GM12878 (cell line): ENCODE results near the gene ANKRD11. TPM values are rescaled to one million over a fixed set of nuclear protein-coding genes. Genes with fewer than 3 reads are reported as not detected.

Experiments
- BCL11A ChIP-seq: IDR thresholded peaks from 2 replicates; pipeline ENCODE4 v1.6.1; 2011; ENCODE audit warnings: low read depth, low read length
- CBFB ChIP-seq: IDR thresholded peaks from 2 replicates; pipeline ENCODE4 v1.6.1; 2016; ENCODE audit warnings: antibody characterized with exemption, low read depth
- DPF2 ChIP-seq: fragments of 450-650 bp; IDR thresholded peaks from 2 replicates; pipeline ENCODE4 v1.6.1; 2017; ENCODE audit warnings: mild to moderate bottlenecking
- FOXM1 ChIP-seq: IDR thresholded peaks from 2 replicates; pipeline ENCODE4 v1.6.1; 2012; ENCODE audit warnings: low read depth, mild to moderate bottlenecking, inconsistent platforms, low read length, moderate library complexity
- GABPA ChIP-seq: IDR thresholded peaks from 2 replicates; pipeline ENCODE4 v1.6.1; 2014; ENCODE audit warnings: antibody characterized with exemption, low read depth, mild to moderate bottlenecking, inconsistent platforms
- HDAC6 ChIP-seq: fragments of 200-600 bp; sonication (generic); IDR thresholded peaks from one replicate; pipeline ENCODE4 v1.8.0; 2017; ENCODE audit warnings: antibody characterized with exemption; ENCODE audit not compliant: unreplicated experiment
- KLF5 ChIP-seq: fragments of 450-650 bp; IDR thresholded peaks from 2 replicates; pipeline ENCODE4 v1.6.1; 2014; ENCODE audit warnings: mild to moderate bottlenecking; ENCODE audit not compliant: partially characterized antibody
- MTA3 ChIP-seq: IDR thresholded peaks from 2 replicates; pipeline ENCODE4 v1.6.1; 2012; ENCODE audit warnings: low read length, inconsistent platforms, borderline replicate concordance
- NBN ChIP-seq: fragments of 450-650 bp; IDR thresholded peaks from 2 replicates; pipeline ENCODE4 v1.6.1; 2016
- POLR2A ChIP-seq: IDR thresholded peaks from 2 replicates; pipeline ENCODE4 v1.6.1; 2011; ENCODE audit warnings: low read depth, mild to moderate bottlenecking, low read length
- SREBF2 ChIP-seq: IDR thresholded peaks from 2 replicates; pipeline ENCODE4 v1.6.1; 2012; ENCODE audit warnings: mild to moderate bottlenecking, low read length
- SUZ12 ChIP-seq: fragments of 200-600 bp; sonication (generic); IDR thresholded peaks from one replicate; pipeline ENCODE4 v1.6.1; 2018; ENCODE audit warnings: antibody characterized with exemption, mild to moderate bottlenecking; ENCODE audit not compliant: unreplicated experiment
- TARDBP ChIP-seq: IDR thresholded peaks from 2 replicates; pipeline ENCODE4 v1.6.1; 2016; ENCODE audit warnings: borderline replicate concordance
- YY1 ChIP-seq: IDR thresholded peaks from 2 replicates; pipeline ENCODE4 v1.6.1; 2011; ENCODE audit warnings: low read depth, mild to moderate bottlenecking, low read length
- ZNF207 ChIP-seq: fragments of 450-650 bp; IDR thresholded peaks from 2 replicates; pipeline ENCODE4 v1.6.1; 2014; ENCODE audit warnings: antibody characterized with exemption, mild to moderate bottlenecking, borderline replicate concordance
- ZNF24 ChIP-seq: fragments of 450-650 bp; IDR thresholded peaks from 2 replicates; pipeline ENCODE4 v1.6.1; 2017; ENCODE audit warnings: antibody characterized with exemption, mild to moderate bottlenecking
- polyA plus RNA-seq, 11 experiments: library from polyadenylated mRNA; depleted of rRNA in 4 of 11; unstranded in 6 of 11; stranded (reverse) in 5 of 11; fragments of >200 nt; fragmentation: Nextera tagmentation in 4 of 11; fragmentation: Illumina TruSeq in 1 of 11; extraction: Ambion mirVana in 4 of 11; extraction: Trizol in 1 of 11; gene quantifications; 1 replicate in 1 of 11; 2 replicates in 10 of 11; pipeline versions ENCODE4 v1.2.1 to v1.2.3, GENCODE V29; 2011 to 2016; ENCODE audit warnings: inconsistent platforms in 2 of 11, missing spikeins in 2 of 11, low read depth in 1 of 11
- total RNA-seq, 4 experiments: library from RNA; depleted of rRNA in 3 of 4; stranded (reverse); fragments of >200 nt in 3 of 4; fragmentation: Illumina TruSeq in 1 of 4; extraction: Trizol in 1 of 4; gene quantifications; 2 replicates each; pipeline versions ENCODE4 v1.2.1 to v1.2.3, GENCODE V29; 2013 to 2021
- TF ChIP-seq, protein P1 (sequence below): fragments of 450-650 bp; conservative IDR thresholded peaks from 2 replicates; pipeline ENCODE4 v1.6.1; 2017; ENCODE audit warnings: mild to moderate bottlenecking, moderate library complexity
- TF ChIP-seq, protein P2 (sequence below): fragments of 450-650 bp; IDR thresholded peaks from 2 replicates; pipeline ENCODE4 v1.6.1; 2014; ENCODE audit warnings: mild to moderate bottlenecking
- TF ChIP-seq, protein P3 (sequence below): IDR thresholded peaks from 2 replicates; pipeline ENCODE4 v1.6.1; 2012; ENCODE audit warnings: low read depth, low read length, improper control_type of control experiment
- TF ChIP-seq, protein P4 (sequence below): IDR thresholded peaks from 2 replicates; pipeline ENCODE4 v1.6.1; 2011; ENCODE audit warnings: low read depth, low read length, improper control_type of control experiment, borderline replicate concordance
- TF ChIP-seq, protein P5 (sequence below): fragments of 450-650 bp; IDR thresholded peaks from 2 replicates; pipeline ENCODE4 v1.6.1; 2017; ENCODE audit warnings: antibody characterized with exemption, mild to moderate bottlenecking, moderate library complexity
- TF ChIP-seq, protein P6 (sequence below): fragments of 450-650 bp; IDR thresholded peaks from 2 replicates; pipeline ENCODE4 v1.6.1; 2016; ENCODE audit warnings: mild to moderate bottlenecking

The ANKRD11 gene
- total and polyA plus RNA-seq, 10 of the 15 experiments (the other 5 are each of a cell fraction or from before 2014, with no cell fraction given): 5.1 to 103 (median 27.4) TPM

DNA sequence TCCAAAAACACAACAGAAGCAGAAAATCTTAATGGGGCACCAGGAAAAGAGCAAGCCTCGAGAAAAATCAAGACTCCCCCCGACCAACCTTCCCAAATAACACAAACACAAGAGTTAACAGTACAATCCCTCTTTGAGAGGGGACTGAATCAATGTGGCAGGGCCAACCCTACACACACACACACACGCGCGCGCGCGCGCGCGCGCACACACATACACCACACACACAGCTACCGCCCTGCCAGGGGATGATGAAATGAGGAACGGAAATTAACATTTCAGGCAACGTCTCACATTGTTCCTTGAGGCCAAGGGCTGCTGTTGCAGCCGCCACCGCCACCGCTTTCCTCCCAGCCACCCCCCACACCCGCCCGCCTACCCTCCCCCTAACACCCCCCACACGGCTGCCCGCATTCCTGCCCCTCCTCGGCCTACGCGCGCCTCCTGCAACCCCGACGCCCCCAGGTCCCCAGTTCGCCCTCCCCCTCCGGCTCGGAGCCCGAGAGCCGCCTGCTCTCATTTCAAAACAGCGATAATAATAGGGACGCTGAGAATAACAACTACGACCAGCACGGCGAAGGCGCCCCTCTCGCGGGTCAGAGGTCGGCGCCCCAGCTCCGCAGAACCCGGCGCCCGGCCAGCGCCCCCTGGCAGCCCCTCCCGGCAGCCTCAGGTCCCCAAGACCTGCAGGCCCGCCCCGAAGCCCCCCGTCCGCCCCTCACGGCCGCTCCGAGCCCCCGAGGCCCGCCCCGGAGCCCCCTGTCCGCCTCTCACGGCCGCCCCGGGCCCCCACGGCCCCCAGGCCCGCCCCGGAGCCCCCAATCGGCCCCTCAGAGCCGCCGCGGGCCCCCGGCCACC, 1.1 kb downstream of the ANKRD11 start (continued):
- TF ChIP-seq, protein P1, sequence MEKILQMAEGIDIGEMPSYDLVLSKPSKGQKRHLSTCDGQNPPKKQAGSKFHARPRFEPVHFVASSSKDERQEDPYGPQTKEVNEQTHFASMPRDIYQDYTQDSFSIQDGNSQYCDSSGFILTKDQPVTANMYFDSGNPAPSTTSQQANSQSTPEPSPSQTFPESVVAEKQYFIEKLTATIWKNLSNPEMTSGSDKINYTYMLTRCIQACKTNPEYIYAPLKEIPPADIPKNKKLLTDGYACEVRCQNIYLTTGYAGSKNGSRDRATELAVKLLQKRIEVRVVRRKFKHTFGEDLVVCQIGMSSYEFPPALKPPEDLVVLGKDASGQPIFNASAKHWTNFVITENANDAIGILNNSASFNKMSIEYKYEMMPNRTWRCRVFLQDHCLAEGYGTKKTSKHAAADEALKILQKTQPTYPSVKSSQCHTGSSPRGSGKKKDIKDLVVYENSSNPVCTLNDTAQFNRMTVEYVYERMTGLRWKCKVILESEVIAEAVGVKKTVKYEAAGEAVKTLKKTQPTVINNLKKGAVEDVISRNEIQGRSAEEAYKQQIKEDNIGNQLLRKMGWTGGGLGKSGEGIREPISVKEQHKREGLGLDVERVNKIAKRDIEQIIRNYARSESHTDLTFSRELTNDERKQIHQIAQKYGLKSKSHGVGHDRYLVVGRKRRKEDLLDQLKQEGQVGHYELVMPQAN: no peak
- TF ChIP-seq NBN (peak; percentile 97), GABPA (no peak), SUZ12 (no peak), KLF5 (peak; percentile 33), POLR2A (peak; percentile 76), MTA3 (no peak), YY1 (peak; percentile 11; the same call in 1 of the 2 replicates), FOXM1 (no peak), BCL11A (no peak), DPF2 (peak; percentile 31; the same call in 1 of the 2 replicates), CBFB (no peak), ZNF207 (no peak), HDAC6 (no peak), ZNF24 (no peak), SREBF2 (no peak), TARDBP (no peak)
- TF ChIP-seq, protein P2, sequence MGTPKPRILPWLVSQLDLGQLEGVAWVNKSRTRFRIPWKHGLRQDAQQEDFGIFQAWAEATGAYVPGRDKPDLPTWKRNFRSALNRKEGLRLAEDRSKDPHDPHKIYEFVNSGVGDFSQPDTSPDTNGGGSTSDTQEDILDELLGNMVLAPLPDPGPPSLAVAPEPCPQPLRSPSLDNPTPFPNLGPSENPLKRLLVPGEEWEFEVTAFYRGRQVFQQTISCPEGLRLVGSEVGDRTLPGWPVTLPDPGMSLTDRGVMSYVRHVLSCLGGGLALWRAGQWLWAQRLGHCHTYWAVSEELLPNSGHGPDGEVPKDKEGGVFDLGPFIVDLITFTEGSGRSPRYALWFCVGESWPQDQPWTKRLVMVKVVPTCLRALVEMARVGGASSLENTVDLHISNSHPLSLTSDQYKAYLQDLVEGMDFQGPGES: no peak
- TF ChIP-seq, protein P3, sequence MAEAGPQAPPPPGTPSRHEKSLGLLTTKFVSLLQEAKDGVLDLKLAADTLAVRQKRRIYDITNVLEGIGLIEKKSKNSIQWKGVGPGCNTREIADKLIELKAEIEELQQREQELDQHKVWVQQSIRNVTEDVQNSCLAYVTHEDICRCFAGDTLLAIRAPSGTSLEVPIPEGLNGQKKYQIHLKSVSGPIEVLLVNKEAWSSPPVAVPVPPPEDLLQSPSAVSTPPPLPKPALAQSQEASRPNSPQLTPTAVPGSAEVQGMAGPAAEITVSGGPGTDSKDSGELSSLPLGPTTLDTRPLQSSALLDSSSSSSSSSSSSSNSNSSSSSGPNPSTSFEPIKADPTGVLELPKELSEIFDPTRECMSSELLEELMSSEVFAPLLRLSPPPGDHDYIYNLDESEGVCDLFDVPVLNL: no peak
- TF ChIP-seq, protein P4, sequence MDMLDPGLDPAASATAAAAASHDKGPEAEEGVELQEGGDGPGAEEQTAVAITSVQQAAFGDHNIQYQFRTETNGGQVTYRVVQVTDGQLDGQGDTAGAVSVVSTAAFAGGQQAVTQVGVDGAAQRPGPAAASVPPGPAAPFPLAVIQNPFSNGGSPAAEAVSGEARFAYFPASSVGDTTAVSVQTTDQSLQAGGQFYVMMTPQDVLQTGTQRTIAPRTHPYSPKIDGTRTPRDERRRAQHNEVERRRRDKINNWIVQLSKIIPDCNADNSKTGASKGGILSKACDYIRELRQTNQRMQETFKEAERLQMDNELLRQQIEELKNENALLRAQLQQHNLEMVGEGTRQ: no peak
- TF ChIP-seq, protein P5, sequence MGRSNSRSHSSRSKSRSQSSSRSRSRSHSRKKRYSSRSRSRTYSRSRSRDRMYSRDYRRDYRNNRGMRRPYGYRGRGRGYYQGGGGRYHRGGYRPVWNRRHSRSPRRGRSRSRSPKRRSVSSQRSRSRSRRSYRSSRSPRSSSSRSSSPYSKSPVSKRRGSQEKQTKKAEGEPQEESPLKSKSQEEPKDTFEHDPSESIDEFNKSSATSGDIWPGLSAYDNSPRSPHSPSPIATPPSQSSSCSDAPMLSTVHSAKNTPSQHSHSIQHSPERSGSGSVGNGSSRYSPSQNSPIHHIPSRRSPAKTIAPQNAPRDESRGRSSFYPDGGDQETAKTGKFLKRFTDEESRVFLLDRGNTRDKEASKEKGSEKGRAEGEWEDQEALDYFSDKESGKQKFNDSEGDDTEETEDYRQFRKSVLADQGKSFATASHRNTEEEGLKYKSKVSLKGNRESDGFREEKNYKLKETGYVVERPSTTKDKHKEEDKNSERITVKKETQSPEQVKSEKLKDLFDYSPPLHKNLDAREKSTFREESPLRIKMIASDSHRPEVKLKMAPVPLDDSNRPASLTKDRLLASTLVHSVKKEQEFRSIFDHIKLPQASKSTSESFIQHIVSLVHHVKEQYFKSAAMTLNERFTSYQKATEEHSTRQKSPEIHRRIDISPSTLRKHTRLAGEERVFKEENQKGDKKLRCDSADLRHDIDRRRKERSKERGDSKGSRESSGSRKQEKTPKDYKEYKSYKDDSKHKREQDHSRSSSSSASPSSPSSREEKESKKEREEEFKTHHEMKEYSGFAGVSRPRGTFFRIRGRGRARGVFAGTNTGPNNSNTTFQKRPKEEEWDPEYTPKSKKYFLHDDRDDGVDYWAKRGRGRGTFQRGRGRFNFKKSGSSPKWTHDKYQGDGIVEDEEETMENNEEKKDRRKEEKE: no peak
- TF ChIP-seq, protein P6, sequence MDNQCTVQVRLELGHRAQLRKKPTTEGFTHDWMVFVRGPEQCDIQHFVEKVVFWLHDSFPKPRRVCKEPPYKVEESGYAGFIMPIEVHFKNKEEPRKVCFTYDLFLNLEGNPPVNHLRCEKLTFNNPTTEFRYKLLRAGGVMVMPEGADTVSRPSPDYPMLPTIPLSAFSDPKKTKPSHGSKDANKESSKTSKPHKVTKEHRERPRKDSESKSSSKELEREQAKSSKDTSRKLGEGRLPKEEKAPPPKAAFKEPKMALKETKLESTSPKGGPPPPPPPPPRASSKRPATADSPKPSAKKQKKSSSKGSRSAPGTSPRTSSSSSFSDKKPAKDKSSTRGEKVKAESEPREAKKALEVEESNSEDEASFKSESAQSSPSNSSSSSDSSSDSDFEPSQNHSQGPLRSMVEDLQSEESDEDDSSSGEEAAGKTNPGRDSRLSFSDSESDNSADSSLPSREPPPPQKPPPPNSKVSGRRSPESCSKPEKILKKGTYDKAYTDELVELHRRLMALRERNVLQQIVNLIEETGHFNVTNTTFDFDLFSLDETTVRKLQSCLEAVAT: peak; percentile 93
